ENCODE results near the gene AGBL4.

GRCh38 chr1:49050041-49050440 lies 973.7 kb downstream of the AGBL4 start:
- TF ChIP-seq CTCF (optimal IDR thresholded peaks at IDR 0.05 in 1 of 3, IDR thresholded peaks at IDR 0.05 in 1 of 3, conservative IDR thresholded peaks at IDR 0.05 in 1 of 3; ENCODE audit: extremely low read depth in 1 of 3, insufficient read depth in 2 of 3, low read length in 3 of 3), result no peak
- no peak for TF ChIP-seq EZH2 (IDR thresholded peaks at IDR 0.05; ENCODE audit: low read length)

Data from keratinocyte (primary cell).